ENCODE results near the gene SEPTIN5.

Gene SEPTIN5

DNA sequence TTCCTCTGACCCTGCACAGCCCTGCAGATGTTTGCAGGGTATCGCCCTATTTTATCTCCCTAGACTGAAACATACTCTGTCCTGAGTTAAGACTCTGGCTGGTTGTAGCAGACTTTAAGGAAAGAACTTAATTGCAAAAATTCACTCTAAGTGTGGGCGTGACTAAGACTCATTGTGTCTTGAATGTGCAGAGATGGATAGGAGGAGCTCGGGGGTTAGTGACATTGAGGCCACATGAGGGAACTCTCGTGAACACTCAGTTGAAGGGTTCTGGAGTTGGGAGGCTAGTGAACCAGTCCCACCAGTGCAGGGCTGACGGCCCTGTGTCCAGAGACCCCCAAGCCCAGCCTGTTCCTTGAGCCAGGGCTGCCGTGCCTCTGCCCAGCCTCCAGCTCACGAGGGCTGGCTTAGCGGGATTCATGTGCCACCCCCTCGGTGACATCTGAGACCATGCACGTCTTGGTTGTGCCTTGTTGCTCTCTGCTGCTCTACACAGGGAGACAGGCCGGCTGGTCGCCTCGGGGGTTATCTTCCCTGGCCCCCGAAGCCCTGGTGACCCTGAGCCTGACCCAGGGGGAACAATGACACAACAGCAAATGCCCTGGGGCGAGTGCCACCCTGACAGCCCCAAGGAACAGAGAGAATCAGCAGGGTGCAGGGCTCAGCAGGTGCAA lies 34.8 kb downstream of the SEPTIN5 start:
- DNase-seq (ENCODE audit: low spot score): no peak

DNA sequence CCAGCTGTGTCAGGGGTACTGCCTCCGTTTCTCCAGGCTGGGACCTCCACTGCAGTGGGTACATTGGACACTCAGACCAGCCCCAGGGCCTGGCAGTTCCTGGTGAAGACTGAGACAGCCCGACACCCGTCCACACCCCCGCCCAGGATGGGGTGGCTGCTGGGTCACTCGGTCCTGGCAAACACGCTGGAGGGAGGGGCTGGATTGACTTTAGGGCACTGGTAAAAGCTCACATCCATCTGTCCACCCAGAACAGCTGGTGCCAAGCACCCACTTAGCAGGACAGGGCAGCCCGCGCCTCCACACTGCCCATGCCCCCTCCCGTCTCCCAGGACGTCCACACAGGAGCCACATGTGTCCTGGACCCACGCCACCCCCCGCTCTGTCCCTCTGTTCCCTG lies 35.6 kb downstream of the SEPTIN5 start:
- DNase-seq (ENCODE audit: low spot score): no peak

DNA sequence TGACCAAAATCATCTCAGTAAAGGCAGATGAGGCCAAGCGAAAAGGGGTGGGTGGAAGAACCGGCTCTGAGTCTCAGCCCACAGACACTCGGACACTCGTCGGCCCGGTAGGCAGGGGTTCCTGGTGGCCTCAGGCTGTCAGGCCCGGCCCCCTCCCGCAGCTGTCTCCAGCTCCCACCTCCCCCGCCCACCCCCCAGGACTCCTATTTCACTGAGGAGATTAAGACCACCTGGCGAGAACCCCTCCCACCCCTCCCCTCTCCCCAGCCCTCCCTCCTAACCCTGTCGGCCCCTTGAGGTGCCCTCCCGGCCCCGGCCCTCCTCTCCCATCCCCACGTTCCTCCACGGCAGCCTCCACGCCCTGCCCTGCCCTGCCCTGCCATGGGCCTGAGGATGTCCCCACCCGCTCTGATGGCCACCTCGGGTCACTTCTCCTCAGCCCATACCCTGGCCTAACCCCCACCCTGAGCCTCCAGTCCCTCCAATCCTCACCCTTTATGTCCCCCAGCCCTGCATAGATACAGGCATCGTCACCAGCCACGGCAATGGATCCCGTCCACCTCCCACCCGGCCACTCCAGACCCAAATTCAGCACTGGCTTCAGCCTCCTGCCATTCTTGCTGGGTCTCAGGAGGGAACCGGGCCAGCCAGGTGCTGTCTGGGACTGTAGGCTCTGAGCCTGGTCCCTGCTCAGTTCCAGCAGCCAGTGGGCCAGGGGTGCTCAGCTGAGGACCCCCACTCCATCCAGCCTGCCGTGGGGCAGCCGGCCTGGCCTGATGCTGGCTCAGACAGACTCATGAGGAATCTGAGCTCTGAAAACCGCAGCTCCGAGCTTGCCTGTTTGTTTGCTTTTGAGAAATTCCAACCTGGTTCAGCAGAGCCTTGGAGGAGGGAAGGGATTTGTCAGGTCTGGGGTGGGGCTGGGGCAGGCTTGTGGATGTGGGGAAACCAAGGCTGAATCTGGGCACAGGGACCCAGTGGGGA lies 36.5 kb downstream of the SEPTIN5 start:
- DNase-seq (ENCODE audit: low spot score): no peak

DNA sequence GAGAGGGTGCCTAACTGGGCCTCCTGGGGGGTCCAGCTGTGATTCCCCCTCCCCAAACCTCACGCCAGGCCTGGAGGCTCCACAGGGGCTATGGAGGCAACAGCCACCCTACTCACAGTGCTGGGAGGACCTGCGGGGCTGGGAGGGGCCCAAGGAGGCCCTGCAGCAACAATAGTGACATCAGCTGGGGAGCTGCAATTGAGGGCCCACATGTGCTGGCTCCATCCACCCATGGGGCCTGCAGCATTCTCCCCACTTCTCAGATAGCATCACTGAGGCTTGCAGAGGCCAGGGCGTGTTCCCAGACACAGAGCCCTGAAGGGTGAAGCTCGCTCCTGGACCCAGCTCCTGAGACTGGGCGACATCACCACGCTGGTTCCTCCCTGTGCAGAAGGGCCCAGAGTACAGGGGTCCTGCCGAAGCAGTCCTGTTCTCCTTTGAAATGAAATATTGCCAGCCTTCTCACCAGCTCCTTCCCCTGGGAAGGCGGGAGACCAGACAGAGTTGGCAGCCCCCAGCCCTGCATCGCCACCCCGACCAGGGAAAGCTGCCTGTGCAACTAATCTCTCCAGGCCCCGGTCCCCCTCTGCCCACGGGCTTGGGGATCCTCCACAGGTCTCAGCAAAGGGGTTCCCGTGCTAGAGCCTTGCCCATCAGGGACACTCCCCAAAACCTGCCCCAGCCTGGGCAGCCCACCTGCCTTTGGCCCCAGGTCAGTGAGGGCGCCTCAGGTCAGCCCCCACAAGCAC lies 37.4 kb downstream of the SEPTIN5 start:
- DNase-seq (ENCODE audit: low spot score): no peak

DNA sequence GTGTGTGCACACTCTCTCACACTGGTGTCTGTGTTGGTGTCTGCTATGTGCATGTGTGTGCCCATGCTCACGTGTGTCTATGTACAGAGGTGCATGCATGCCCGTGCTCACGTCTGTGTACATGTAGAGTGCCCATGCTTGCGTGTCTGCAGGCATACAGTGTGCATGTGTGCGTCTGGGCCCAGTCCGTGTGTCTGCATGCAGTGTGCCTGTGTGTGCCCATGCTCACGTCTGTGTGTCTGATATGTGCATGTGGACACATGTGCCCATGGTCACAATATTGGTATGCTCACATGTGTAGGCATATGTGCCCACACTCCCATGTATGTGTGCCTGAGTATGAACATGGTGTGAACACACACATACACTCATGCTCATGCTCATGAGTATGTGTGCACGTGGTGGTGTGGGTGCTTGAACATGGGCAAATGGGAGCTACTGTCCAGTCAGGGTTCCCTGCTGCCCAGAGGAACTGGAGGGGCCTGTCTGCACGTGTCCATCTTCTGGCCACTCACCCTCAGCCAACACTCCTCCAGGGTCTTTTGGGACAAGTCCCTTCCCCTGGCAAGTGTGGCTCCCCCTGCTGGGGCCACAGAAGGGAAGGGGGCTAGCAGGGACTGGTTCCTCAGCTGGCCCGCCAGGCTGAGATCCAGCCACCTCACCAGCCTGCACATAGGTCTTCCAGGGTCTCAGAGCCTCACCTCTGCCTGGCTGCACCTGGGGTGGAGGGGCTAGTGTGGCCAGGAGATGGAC lies 39.0 kb downstream of the SEPTIN5 start:
- DNase-seq (ENCODE audit: low spot score): no peak

DNA sequence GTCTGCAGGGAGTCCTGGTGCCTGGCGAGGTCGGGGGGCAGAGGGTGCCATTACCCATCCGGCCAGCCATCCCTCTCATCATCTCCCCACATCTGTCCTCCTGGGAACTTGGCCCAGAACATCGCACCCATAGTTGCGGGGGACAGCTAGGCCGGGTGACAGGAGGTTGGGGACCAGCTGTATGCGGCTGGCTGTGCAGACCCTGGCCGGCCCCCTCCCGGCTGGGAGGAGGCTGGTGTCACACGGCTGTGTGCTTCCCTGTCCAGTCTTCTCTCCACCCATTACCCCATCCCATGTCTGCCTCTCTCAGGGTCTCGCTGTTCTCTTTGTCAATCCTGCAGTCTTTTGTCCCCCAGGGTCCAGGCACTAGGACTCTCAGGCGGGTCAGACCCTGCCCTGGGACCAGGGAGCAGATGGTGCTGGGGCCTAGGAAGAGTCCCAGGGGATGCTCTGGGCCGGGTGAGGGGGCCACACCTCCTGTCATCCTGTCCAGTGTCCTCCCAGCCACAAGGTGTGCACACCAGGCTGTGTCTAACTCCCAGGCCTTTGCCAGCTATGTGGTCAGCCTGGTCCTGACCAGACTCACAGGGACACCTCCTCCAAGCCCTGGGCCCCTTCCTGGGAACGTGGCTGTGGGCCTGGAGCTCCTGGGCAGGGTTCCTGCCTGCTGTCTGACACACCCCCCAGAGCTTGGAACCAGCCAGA lies 39.8 kb downstream of the SEPTIN5 start:
- DNase-seq (ENCODE audit: low spot score): no peak

DNA sequence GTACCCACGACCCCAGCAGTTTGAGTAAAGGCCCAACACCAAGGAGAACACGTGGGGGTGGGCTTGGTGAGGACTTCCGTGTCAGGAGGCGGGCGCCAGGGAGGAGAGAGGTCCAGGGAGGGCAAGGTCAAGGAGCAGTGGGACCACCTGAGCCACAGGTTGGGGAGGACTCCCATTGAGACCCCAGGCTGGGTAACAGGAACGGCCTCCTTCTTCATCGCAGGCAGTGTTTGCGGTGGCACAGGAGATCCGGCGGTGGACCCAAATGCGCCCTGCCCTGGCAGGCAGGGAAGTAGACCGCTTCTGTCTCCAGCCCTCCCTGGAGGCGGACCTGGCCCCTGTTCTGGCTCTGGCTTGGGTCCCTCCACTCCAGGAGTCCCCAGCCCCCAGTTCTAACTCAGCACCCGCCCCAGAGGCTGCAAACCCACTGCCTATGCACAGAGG lies 40.4 kb downstream of the SEPTIN5 start:
- no peak for DNase-seq (ENCODE audit: low spot score)

DNA sequence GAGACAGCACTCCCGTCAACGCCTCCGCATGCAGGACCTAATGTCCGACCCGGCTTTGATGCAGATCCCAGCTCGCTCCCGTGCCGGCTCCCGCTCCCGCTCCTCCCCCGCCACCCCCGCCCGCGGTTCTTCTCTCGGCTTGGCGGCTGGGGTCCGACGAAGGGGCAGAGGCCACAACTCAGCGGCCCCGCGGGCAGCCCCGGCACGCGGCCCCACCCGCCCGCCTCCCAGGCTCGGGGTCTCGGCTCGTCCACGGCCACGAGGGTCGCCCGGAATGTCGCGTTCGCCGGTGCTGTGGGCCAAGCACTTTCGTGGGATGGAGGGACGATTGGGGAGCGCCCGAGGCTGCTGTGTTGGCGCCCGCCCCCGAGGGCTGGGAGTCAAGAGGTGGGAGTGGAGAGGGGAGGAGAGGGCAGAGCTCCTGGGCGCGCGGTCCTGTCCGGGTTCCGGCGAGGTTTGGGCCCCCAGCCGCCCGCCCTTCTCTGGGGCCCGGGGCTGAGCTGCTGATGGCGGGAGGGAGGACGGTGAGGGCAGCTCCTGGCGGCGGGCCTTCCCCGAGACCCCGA lies 40.9 kb downstream of the SEPTIN5 start:
- DNase-seq (ENCODE audit: low spot score): no peak

DNA sequence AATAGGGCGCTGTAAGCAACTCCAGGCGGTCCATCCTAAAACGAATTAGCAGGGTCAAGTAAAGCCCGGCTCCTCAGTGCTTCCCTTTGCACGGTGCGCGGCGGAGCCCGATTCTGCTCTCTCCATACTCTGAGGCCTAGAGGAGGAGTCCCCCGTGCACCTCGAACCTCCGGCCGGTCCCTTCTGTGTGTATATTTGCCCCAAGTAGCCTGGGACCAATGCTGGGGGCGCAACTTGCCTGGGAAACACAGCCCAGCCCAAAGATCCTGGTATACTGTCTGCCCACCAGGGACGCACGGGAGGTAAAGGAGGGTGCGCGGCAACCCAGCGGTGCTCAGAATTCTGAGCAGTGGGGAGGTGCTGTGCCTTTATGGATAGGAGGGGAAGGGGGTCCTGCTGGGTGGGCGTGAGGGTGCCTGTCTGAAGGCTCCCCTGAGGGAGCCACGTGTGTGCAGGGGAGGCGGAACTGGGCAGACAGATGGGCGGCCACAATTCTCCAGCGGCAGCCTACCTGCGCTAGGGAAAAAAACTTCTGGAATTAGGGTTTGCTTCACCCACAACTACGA lies 41.5 kb downstream of the SEPTIN5 start:
- DNase-seq (ENCODE audit: low spot score): no peak

DNA sequence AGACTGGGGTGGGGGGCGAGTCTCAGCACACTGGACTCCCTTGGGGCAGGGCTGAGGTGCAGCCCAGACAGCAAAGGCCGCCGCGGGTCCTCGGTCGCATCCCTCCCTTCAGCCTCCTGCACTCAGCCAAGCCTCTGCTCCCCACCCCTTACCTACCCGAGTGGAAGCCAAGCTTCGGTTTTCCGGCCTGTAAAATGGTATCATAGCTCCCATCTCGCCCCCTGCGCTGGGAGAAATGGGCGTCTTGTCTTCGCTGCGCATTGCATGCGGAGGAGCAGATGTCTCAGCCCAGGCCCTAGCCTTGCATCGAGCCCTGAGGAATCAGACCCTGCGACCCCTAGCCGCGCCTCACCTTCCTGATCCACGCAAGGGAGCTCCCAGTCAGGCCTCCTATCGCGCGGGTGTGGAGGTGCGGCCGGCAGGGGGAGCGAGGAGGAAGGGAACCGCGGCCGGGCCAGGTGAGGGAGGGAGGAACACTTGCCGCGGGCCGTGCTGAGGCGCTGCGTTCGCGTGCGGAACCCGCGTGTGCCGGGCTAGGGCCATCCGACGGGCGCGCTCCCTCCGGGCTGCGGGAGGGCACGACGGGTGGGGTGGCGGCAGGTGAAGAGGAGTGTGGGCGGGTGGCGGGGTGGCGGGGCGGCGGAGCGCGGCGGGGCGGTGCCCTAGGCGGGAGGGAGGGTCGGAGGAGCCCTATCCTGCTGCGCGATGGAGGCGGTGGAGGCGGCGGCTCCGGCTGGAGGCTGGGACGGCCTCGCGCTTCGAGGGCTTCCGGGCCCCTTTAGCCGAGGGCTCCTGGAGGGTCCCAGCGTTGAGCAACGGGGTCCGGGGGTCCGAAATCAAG lies 42.2 kb downstream of the SEPTIN5 start:
- DNase-seq (ENCODE audit: low spot score): peak; percentile 97

DNA sequence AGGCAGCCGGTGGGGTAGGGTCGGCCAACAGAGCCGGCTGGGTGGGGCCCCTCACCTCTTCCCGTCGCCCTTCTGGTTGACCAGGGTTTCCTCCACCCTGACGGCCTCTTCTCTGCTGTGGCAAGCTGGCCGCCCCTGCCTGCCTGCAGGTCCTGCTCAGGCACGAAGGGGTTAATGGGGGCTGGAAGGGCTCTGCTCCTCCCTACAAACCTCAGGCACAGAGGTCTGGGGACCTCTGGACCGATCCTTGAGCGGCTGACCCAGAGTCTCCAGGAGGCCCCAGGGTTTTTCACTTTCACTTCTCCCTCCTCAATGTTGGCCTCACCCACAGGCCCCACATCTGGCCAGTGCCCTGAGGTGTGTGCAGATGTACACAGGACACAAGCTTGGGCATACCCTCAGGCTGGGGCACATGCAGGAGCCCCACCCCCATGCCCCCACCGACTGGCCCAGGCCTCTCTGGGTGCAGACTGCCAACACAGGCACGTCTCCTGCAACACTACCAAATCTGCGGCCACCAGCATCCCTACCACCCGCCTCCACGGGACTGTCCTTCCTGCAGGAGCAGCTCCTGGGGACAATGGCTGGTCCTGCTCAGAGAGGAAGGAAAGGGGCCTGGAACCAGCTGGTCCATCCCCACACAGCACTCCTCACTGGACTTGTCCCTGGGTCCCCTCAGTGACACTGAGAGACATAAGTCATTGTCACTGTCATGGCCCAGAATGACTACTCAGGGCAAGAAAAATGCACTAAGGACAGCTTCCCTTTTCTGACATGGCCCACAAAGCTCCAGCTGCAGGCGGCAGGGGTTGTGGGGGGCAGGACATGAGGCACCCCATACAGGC lies 43.1 kb downstream of the SEPTIN5 start:
- DNase-seq (ENCODE audit: low spot score): no peak

DNA sequence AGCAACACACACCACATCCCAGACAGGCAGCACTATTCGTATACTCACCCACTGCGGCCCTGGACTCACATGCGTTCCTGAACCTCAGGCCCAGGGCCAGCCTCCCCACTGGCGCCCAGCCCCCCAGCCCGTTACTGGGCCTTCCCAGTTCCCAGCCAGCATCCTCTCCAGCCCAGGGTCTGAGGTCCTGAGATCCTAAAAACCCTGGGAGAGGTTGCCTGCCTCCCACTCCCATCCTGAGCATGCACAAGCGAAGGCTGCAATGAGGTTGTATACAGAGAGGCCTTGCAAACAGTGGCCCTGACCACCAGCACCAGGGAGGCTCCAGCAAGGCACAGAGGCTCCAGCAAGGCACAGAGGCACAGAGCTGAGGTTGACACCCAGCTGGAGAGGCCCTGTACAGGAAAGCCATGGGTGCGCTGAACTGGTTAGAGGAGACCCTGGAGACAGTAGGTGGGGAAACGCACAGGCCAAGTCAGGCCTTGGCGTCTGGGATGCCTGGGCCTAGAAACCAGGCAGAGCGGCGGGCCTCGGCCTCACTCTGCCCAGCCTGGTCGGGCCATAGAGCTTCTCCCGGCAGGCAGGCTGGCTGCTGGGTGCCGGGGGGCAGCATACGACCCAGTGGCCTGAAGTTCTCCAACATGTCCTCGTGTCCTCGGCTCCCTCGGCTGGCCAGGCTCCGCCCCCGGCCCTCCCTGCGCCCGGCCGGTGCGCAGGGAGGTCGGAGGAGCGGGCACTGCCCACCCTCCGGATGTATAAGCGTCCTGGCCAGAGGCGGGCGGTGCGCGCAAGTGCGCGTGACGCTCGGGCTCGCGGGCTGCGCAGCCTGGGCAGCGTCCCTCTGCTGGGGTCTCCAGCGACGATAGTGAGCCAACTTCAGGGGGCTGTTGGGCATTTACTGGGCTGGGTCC lies 43.9 kb downstream of the SEPTIN5 start:
- no peak for DNase-seq (ENCODE audit: low spot score)

DNA sequence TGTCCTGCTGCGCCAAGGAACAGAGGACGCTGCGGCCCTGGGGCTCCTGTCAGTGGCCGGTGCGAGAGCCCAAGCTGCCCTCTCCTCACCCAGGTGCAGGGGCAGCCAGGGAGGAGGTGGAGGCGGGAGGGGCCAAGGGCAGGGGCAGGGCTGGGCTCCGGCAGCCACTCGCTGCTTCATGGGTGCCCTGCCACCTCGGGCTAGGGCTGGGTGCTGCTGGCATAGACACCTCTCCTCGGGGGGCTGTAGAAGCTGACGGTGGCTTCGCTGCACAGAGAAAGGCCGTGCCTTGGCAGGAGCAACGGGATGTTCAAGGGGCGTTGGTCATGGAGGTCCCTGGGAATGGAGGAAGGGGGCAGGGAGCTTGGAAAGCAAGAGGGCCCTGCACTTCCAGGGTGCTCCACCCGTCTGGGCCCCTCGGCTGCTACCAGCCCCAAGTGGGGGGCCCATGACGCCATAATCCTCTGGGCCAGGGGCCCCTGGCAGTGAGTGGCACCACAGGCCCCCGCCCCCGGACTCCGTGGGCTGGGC lies 44.7 kb downstream of the SEPTIN5 start:
- DNase-seq (ENCODE audit: low spot score): no peak

DNA sequence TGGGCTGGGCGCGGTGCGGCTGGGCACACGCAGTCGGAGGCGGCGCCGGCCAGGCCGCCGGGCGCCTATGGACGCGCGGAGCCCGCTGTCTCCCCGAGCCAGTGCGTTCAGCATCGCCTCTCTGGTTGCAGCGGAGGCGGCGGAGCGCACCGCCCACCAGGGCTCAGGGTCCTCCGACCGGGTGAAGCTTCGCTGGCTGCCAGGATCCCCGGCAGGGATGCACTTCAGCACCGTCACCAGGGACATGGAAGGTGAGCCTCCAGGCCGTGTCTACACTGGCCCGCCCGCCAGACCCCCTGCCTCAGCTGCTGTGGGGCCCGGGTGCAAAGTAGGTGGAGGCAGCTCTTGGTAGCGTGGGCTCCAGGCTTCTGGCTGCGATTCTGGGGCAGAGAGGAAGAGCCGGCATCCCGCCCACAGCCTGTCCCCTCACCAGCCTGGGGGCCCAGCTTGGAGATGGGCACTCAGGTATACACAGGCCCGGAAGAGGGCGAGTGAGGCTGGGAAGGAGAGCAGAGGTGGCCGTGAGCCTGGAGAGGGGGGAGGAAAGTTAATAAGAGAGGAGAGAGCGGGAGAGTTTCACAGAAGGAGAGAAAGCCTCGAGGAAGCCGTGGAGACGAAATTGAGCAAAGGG lies 45.2 kb downstream of the SEPTIN5 start:
- DNase-seq (ENCODE audit: low spot score): no peak

DNA sequence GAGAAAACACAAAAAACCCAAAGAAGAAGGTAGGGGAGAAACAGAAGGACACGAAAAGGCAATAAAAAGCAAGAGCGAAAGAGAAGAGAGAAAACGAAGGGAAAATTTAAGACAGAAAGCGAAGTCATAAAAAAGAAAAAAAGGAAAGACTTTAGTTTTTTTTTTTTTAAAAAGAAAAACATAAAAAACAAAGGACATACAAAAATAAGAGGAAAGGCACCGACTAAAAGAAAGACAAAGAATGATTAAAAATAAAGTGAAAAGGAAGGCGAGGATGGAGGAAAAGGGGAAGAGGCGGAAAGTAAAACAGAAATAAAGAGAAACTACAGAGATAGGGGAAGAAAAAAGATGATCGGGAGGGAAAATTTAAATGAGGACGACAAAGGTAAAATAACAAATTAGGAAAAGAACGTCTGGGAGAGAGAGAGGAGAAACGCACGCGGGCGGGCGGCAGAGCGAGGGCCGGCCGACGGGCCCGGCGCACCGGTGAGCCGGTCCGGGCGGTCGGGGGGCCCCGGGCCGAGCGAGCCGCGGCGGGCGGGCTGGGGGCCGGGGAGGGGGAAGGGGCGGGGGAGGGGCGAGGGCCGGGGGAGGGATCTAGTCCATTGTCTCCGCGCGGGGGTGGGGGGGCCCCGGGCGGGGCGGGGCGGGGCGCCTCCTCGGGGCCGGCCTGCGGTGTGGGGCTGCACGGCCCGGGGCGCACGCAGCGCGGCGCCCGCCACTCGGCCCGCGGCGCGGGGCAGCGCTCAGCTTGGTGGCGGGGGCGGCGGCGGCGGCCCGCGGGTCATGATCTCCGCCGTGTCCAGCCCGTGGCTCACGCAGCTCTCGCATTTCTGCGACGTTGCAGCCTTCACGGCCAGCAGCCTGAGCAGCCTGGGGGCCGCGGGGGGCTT lies 46.0 kb downstream of the SEPTIN5 start, which contains the start of gene TBX1:
TSS of gene TBX1 (plus strand) at position 721 of the 893 bp plus-strand sequence. CDS start at position 787, 66 bp downstream.
- DNase-seq (ENCODE audit: low spot score): no peak

All from HuH-7.5 (cell line).